ENCODE data around the gene KCND1.

GRCh38 chrX:48997865-48998264 lies 26.2 kb upstream of the KCND1 start:
- TF ChIP-seq CTCF (IDR thresholded peaks at IDR 0.05) (no peak), POLR2A (IDR thresholded peaks at IDR 0.05) (no peak), EP300 (IDR thresholded peaks at IDR 0.05) (no peak), POLR2AphosphoS5 (IDR thresholded peaks at IDR 0.05) (no peak)

Data from stomach (tissue), 4 donors.